HCT116 (cell line): ENCODE results near the gene KRT15. TPM values are rescaled to one million over a fixed set of nuclear protein-coding genes. Genes with fewer than 3 reads are reported as not detected.

Source experiments
- ATAC-seq: fragments of 200-7000 bp; cut with Tn5 transposase; 2 replicates; pipeline ENCODE4 v1.9.1; 2020; ENCODE audit warnings: mild to moderate bottlenecking, moderate library complexity
- BruUV-seq: library from RNA; stranded (reverse); fragments of 400-500 nt; replicated peaks from 2 replicates; lab custom pipeline; 2021; lab: Mats Ljungman, UMichigan
- CTCF ChIA-PET: fragments of 300-600 bp; sonication (Branson Sonifier 250); formaldehyde crosslinking; loops from one replicate; lab custom pipeline; 2021; ENCODE audit warnings: antibody characterized with exemption; lab: Charles Lee
- POLR2A ChIA-PET: fragments of 300-600, 350-600 bp; sonication (Branson Sonifier 250); formaldehyde crosslinking; loops from one replicate; lab custom pipeline; 2021; ENCODE audit warnings: antibody characterized with exemption; lab: Charles Lee
- RAD21 ChIA-PET, 2 experiments: fragments of 300-600 bp; sonication (Branson Sonifier 250); formaldehyde crosslinking; loops; one replicate each; lab custom pipeline; 2023; ENCODE audit warnings: low total read pairs in 2 of 2; ENCODE audit not compliant: uncharacterized antibody in 2 of 2, unreplicated experiment in 2 of 2, low non-redundant PET in 1 of 2; lab: Charles Lee
- DNase-seq: peaks from one replicate; pipeline ENCODE4 v3.0.0-alpha.2; 2010; ENCODE audit warnings: low read depth, low spot score
- H2AFZ ChIP-seq: fragments of 200-600 bp; shearing (Covaris generic), sonication (generic); 2 replicates; pipeline ENCODE4 v1.6.1; 2017; ENCODE audit warnings: low read depth, mixed run types, mixed read lengths, antibody characterized with exemption, low read length; ENCODE audit not compliant: poor library complexity, severe bottlenecking
- H3K27ac ChIP-seq: 2 replicates; pipeline ENCODE4 v1.5.1; 2012; ENCODE audit warnings: low read depth, low read length
- H3K27me3 ChIP-seq: fragments of 200-600 bp; sonication (generic); 2 replicates; pipeline ENCODE4 v1.6.1; 2016; ENCODE audit warnings: mixed run types, low read length, mixed read lengths; ENCODE audit not compliant: insufficient read depth
- H3K36me3 ChIP-seq, 2 experiments: fragments of 200-500 bp in 1 of 2; fragments of 200-600 bp in 1 of 2; sonication (Bioruptor generic) in 1 of 2; sonication (generic) in 1 of 2; 2 replicates each; pipeline versions ENCODE4 v1.5.1 to v1.6.1; 2014 to 2016; ENCODE audit warnings: low read length in 2 of 2, inconsistent platforms in 1 of 2, mixed read lengths in 1 of 2, mixed run types in 1 of 2; ENCODE audit not compliant: insufficient read depth in 2 of 2, control insufficient read depth in 1 of 2
- H3K4me1 ChIP-seq, 2 experiments: fragments of 200-600 bp in 1 of 2; sonication (generic) in 1 of 2; 2 replicates each; pipeline versions ENCODE4 v1.5.1 to v1.6.1; 2012 to 2017; ENCODE audit warnings: low read length in 2 of 2, inconsistent platforms in 1 of 2, mild to moderate bottlenecking in 1 of 2, mixed read lengths in 1 of 2, mixed run types in 1 of 2, moderate library complexity in 1 of 2; ENCODE audit not compliant: insufficient read depth in 2 of 2, control insufficient read depth in 1 of 2
- H3K4me2 ChIP-seq: fragments of 200-600 bp; sonication (generic); 2 replicates; pipeline ENCODE4 v1.6.1; 2017; ENCODE audit warnings: mixed run types, low read length, mixed read lengths
- H3K4me3 ChIP-seq, 2 experiments: fragments of 200-600 bp in 1 of 2; sonication (generic) in 1 of 2; replicated peaks in 1 of 2; 2 replicates each; pipeline ENCODE4 v1.5.1; 2011 to 2016; ENCODE audit warnings: low read length in 2 of 2, control low read depth in 1 of 2, low read depth in 1 of 2, mild to moderate bottlenecking in 1 of 2, mixed read lengths in 1 of 2, mixed run types in 1 of 2
- H3K79me2 ChIP-seq: fragments of 200-600 bp; sonication (generic); 2 replicates; pipeline ENCODE4 v1.6.1; 2017; ENCODE audit warnings: mild to moderate bottlenecking, mixed run types, low read length, moderate library complexity, mixed read lengths; ENCODE audit not compliant: insufficient read depth
- H3K9ac ChIP-seq: fragments of 200-600 bp; sonication (generic); 2 replicates; pipeline ENCODE4 v1.6.1; 2016; ENCODE audit warnings: low read length, mixed read lengths
- H3K9me2 ChIP-seq: fragments of 200-600 bp; sonication (generic), shearing (Covaris generic); 2 replicates; pipeline ENCODE4 v1.6.1; 2017; ENCODE audit warnings: mixed run types, mild to moderate bottlenecking, moderate library complexity; ENCODE audit not compliant: insufficient read depth
- H3K9me3 ChIP-seq, 2 experiments: fragments of 200-500 bp in 1 of 2; fragments of 200-600 bp in 1 of 2; sonication (Bioruptor generic) in 1 of 2; sonication (generic) in 1 of 2; 2 replicates each; pipeline ENCODE4 v1.6.1; 2014 to 2017; ENCODE audit warnings: low read length in 2 of 2, mixed read lengths in 2 of 2, inconsistent platforms in 1 of 2, low read depth in 1 of 2, mild to moderate bottlenecking in 1 of 2, mixed run types in 1 of 2, moderate library complexity in 1 of 2; ENCODE audit not compliant: control insufficient read depth in 1 of 2, insufficient read depth in 1 of 2
- H4K20me1 ChIP-seq: fragments of 200-600 bp; sonication (generic), shearing (Covaris generic); 2 replicates; pipeline ENCODE4 v1.6.1; 2017; ENCODE audit warnings: mixed run types, mild to moderate bottlenecking, moderate library complexity; ENCODE audit not compliant: insufficient read depth
- ATF3 ChIP-seq: IDR thresholded peaks from 2 replicates; pipeline ENCODE4 v1.6.1; 2012
- CBX3 ChIP-seq: IDR thresholded peaks from 2 replicates; pipeline ENCODE4 v1.6.1; 2012; ENCODE audit warnings: low read depth
- CTCF ChIP-seq, 3 experiments: fragments of 200-600 bp in 1 of 3; sonication (generic) in 1 of 3; IDR thresholded peaks in 2 of 3; conservative IDR thresholded peaks in 1 of 3; 2 replicates each; pipeline ENCODE4 v1.5.1; 2012 to 2017; ENCODE audit warnings: low read depth in 2 of 3, low read length in 2 of 3, antibody characterized with exemption in 1 of 3, borderline replicate concordance in 1 of 3, control low read depth in 1 of 3, mild to moderate bottlenecking in 1 of 3, mixed read lengths in 1 of 3, mixed run types in 1 of 3, moderate library complexity in 1 of 3; ENCODE audit not compliant: insufficient read depth in 1 of 3
- JUND ChIP-seq: IDR thresholded peaks from 2 replicates; pipeline ENCODE4 v1.6.1; 2012
- RAD21 ChIP-seq: IDR thresholded peaks from 2 replicates; pipeline ENCODE4 v1.6.1; 2012; ENCODE audit warnings: low read depth, mild to moderate bottlenecking
- SP1 ChIP-seq: IDR thresholded peaks from 2 replicates; pipeline ENCODE4 v1.6.1; 2012; ENCODE audit warnings: low read depth
- SRF ChIP-seq: IDR thresholded peaks from 2 replicates; pipeline ENCODE4 v1.6.1; 2012; ENCODE audit warnings: low read depth
- YY1 ChIP-seq: IDR thresholded peaks from 2 replicates; pipeline ENCODE4 v1.6.1; 2011; ENCODE audit warnings: low read length, low read depth, moderate library complexity, mild to moderate bottlenecking; ENCODE audit not compliant: insufficient replicate concordance; ENCODE audit errors: extremely low read depth
- ZFX ChIP-seq: fragments of 450-650 bp; IDR thresholded peaks from 2 replicates; pipeline ENCODE4 v1.6.1; 2017
- intact Hi-C: fragments of 100-400 bp; cut with micrococcal nuclease; formaldehyde crosslinking; loops from 2 replicates; pipeline ENCODE4 v1.10.0; 2022
- total RNA-seq: library from RNA; stranded (reverse); gene quantifications from one replicate; pipeline ENCODE4 v1.2.1, GENCODE V29; 2021; ENCODE audit not compliant: unreplicated experiment
- TF ChIP-seq, protein P1 (sequence below): IDR thresholded peaks from 2 replicates; pipeline ENCODE4 v1.6.1; 2012; ENCODE audit warnings: low read depth

Gene KRT15
- total RNA-seq, 1 experiment from 2014 or later: 37.1 TPM

DNA sequence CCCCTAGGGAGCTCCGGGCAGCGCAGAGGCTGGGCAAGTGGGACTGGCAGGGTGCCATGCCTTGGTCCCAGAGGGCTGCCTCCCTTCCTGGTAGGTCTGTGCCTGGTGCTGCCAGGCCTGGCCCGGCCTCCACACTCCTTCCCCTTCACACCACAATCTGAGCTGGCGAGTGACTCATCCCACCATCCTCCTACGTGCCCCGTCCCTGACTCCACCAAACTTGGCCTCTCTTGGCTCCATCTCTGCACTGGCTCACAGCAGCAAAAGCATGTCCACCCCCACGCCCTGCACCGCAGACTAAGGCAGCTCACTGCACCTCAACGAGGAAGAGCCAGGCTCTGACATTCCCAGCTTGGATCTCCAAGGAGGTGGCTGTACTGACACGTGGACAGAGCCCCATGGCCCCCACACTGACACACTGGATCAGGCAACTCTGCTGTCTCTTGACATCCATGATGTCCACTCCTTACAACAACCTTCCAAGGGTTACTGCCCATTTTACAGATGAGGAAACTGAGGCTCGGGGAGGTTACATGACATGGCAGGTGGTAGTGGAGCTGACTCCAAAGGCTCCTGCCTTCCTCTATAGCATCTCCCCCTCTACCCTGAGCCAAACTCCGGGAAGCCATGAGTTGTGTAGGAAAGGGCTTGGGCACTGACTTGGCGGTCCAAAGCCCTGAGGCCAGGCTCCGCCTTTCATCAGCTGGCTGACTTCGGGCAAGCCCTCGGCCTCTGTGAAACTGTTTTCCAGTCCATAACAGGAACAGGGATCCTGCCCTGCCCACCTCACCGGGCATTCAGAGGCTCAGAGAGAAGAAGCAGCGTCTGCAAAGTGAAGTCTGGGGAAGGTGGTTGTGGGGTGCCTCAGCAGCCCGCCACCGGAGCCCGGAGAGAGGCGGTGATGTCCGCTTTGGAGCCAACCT, 29.5 kb upstream of the KRT15 start (continued):
- TF ChIP-seq CTCF (IDR thresholded peaks at IDR 0.05 in 2 of 3, conservative IDR thresholded peaks at IDR 0.05 in 1 of 3; ENCODE audit: borderline replicate concordance in 1 of 3, insufficient read depth in 1 of 3, low read depth in 2 of 3, low read length in 2 of 3) (no peak), ATF3 (no peak)

DNA sequence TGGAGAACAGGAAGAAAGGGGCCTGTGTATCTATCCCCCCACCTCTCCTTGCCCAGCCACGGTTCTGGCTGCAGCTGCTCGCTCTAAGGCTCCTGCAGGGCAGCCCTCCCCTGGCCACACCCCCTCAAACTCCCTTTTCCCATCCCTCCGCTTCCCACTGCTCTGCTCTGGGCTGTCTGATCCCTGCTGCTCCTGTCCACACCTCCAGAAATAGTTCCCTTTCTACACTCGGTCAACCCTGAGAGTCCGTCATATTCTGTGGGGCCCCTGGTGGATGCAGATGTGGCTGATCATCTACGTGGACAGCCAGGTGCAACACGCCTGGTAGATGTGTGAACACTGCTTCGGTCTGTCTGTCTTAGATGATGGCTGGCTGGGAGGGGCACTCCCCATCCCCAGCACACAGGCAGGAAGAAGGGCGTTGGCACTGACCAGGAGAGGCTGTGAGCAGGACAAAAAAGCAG, 28.7 kb upstream of the KRT15 start:
- no peaks in the 10 kb centered on the region for H3K27me3 ChIP-seq
- H3K4me3 ChIP-seq: peak overlapping the region; percentile 21 to 46
- H3K27ac ChIP-seq: peak overlapping the region; percentile 91
- POLR2A ChIA-PET: interaction anchor here (0.7 to 5.5 kb wide), 6 partner anchors 15 to 691 kb away, joined by 3 to 148 read pairs (median 10); partner anchors contain the start of genes EIF1, KRT15 and KRT19
- H3K4me2 ChIP-seq: peak overlapping the region; percentile 80
- peak overlapping the region; percentile 68 for H3K9ac ChIP-seq
- CTCF ChIA-PET: interaction anchor here (0.5 to 7.3 kb wide), 15 partner anchors 11 to 932 kb away, joined by 3 to 203 read pairs (median 30); partner anchors contain the start of genes KRT15 and KRT19
- DNase-seq (peak; percentile 75), ATAC-seq (peak; percentile 51)
- no peaks in the 10 kb centered on the region for H3K36me3 ChIP-seq
- H3K9me3 ChIP-seq: peaks cover 0 to 8% of the 10 kb centered on the region in 2 experiments; a peak in 1 of 4 replicates
- H3K9me2 ChIP-seq: no peaks in the 10 kb centered on the region
- peaks cover 39 to 74% of the 10 kb centered on the region in 2 experiments for H3K4me1 ChIP-seq
- no peaks in the 10 kb centered on the region for H3K79me2 ChIP-seq
- no peak overlapping the region for H2AFZ ChIP-seq
- TF ChIP-seq YY1 (no peak), CBX3 (no peak), JUND (no peak), CTCF (IDR thresholded peaks at IDR 0.05 in 2 of 3, conservative IDR thresholded peaks at IDR 0.05 in 1 of 3; ENCODE audit: borderline replicate concordance in 1 of 3, insufficient read depth in 1 of 3, low read depth in 2 of 3, low read length in 2 of 3) (no peak), ZFX (no peak), SRF (no peak), RAD21 (no peak), SP1 (no peak)
- TF ChIP-seq, protein P1, sequence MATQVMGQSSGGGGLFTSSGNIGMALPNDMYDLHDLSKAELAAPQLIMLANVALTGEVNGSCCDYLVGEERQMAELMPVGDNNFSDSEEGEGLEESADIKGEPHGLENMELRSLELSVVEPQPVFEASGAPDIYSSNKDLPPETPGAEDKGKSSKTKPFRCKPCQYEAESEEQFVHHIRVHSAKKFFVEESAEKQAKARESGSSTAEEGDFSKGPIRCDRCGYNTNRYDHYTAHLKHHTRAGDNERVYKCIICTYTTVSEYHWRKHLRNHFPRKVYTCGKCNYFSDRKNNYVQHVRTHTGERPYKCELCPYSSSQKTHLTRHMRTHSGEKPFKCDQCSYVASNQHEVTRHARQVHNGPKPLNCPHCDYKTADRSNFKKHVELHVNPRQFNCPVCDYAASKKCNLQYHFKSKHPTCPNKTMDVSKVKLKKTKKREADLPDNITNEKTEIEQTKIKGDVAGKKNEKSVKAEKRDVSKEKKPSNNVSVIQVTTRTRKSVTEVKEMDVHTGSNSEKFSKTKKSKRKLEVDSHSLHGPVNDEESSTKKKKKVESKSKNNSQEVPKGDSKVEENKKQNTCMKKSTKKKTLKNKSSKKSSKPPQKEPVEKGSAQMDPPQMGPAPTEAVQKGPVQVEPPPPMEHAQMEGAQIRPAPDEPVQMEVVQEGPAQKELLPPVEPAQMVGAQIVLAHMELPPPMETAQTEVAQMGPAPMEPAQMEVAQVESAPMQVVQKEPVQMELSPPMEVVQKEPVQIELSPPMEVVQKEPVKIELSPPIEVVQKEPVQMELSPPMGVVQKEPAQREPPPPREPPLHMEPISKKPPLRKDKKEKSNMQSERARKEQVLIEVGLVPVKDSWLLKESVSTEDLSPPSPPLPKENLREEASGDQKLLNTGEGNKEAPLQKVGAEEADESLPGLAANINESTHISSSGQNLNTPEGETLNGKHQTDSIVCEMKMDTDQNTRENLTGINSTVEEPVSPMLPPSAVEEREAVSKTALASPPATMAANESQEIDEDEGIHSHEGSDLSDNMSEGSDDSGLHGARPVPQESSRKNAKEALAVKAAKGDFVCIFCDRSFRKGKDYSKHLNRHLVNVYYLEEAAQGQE: no peak
- no peaks in the 10 kb centered on the region for H4K20me1 ChIP-seq
- intact Hi-C loops: loop anchor here (5.0 to 10.0 kb wide), 2 partner anchors 225 to 933 kb away; no protein-coding TSS in a partner anchor
- BruUV-seq: no TSS peak
- RAD21 ChIA-PET: interaction anchor here (0.8 to 3.7 kb wide), 9 partner anchors 18 to 691 kb away, joined by 3 to 26 read pairs (median 9); no protein-coding TSS in a partner anchor
